A673 (cell line): ENCODE measurements around the gene SRPK1. TPM values are rescaled to one million over a fixed set of nuclear protein-coding genes. Genes with fewer than 3 reads are reported as not detected.

ENCODE experiments used
- BruUV-seq: library from RNA; stranded (reverse); fragments of 400-500 nt; replicated peaks from 2 replicates; lab custom pipeline; 2021; lab: Mats Ljungman, UMichigan
- CTCF ChIA-PET: fragments of 300-600 bp; sonication (Branson Sonifier 250); formaldehyde crosslinking; loops from one replicate; lab custom pipeline; 2022; ENCODE audit warnings: antibody characterized with exemption; lab: Charles Lee
- POLR2A ChIA-PET: fragments of 300-600 bp; sonication (Branson Sonifier 250); formaldehyde crosslinking; loops from one replicate; lab custom pipeline; 2022; ENCODE audit warnings: antibody characterized with exemption; ENCODE audit not compliant: low non-redundant PET; lab: Charles Lee
- DNase-seq: peaks from one replicate; pipeline ENCODE4 v3.0.0-alpha.2; 2015; ENCODE audit warnings: low spot score
- H3K27ac ChIP-seq: fragments of 200-600 bp; sonication (generic); 2 replicates; pipeline ENCODE4 v1.5.1; 2016; ENCODE audit warnings: mixed run types, low read depth, mild to moderate bottlenecking, mixed read lengths, antibody characterized with exemption, low read length; ENCODE audit not compliant: poor library complexity, severe bottlenecking
- H3K27me3 ChIP-seq: fragments of 200-600 bp; sonication (generic); replicated peaks from 2 replicates; pipeline ENCODE4 v1.6.1; 2017; ENCODE audit warnings: mixed run types, low read depth, mild to moderate bottlenecking, mixed read lengths, antibody characterized with exemption, low read length; ENCODE audit not compliant: insufficient read depth, poor library complexity
- H3K36me3 ChIP-seq: fragments of 200-600 bp; sonication (generic); 2 replicates; pipeline ENCODE4 v1.6.1; 2016; ENCODE audit warnings: mixed run types, mild to moderate bottlenecking, mixed read lengths, antibody characterized with exemption, low read length; ENCODE audit not compliant: insufficient read depth, poor library complexity, severe bottlenecking
- H3K4me1 ChIP-seq: fragments of 200-600 bp; sonication (generic); 2 replicates; pipeline ENCODE4 v1.6.1; 2017; ENCODE audit warnings: mixed run types, mild to moderate bottlenecking, mixed read lengths, antibody characterized with exemption, low read length; ENCODE audit not compliant: insufficient read depth, poor library complexity, severe bottlenecking
- H3K4me3 ChIP-seq: fragments of 200-600 bp; sonication (generic); 2 replicates; pipeline ENCODE4 v1.5.1; 2016; ENCODE audit warnings: low read depth, mixed run types, mild to moderate bottlenecking, mixed read lengths, low read length; ENCODE audit not compliant: poor library complexity, severe bottlenecking
- H3K9me3 ChIP-seq: fragments of 200-600 bp; sonication (generic); 2 replicates; pipeline ENCODE4 v1.6.1; 2016; ENCODE audit warnings: mixed run types, low read depth, mild to moderate bottlenecking, mixed read lengths, antibody characterized with exemption, low read length; ENCODE audit not compliant: poor library complexity, severe bottlenecking
- CTCF ChIP-seq: fragments of 300-800, 200-600 bp; sonication (generic); conservative IDR thresholded peaks from 2 replicates; pipeline ENCODE4 v1.5.1; 2017; ENCODE audit warnings: low read depth, mild to moderate bottlenecking, antibody characterized with exemption, low read length, moderate library complexity, mixed read lengths
- EZH2 ChIP-seq: fragments of 200-600 bp; sonication (generic); IDR thresholded peaks from 2 replicates; pipeline ENCODE4 v1.6.1; 2017; ENCODE audit warnings: borderline replicate concordance, low read depth, mild to moderate bottlenecking, mixed read lengths, antibody characterized with exemption, low read length; ENCODE audit not compliant: poor library complexity, severe bottlenecking
- intact Hi-C: fragments of 100-400 bp; cut with micrococcal nuclease; formaldehyde crosslinking; loops from one replicate; pipeline ENCODE4 v1.10.0; 2022; ENCODE audit not compliant: unreplicated experiment
- total RNA-seq: library from RNA; stranded (reverse); gene quantifications from 2 replicates; pipeline ENCODE4 v1.2.3, GENCODE V29; 2021

Gene SRPK1
- total RNA-seq, 1 experiment from 2014 or later, result 104 TPM

- TF ChIP-seq CTCF, result no peak
- TF ChIP-seq EZH2, result no peak
- H3K27me3 ChIP-seq, result no peaks in the 10 kb centered on the region
- H3K27ac ChIP-seq, result no peak overlapping the region
- no peaks in the 10 kb centered on the region for H3K4me1 ChIP-seq
- no peaks in the 10 kb centered on the region for H3K36me3 ChIP-seq
- H3K4me3 ChIP-seq, result no peak overlapping the region
- BruUV-seq, result no TSS peak
- no peak for DNase-seq
- intact Hi-C loops, result no loop called here
- ChIA-PET CTCF (interaction anchor here (0.6 kb wide), 1 partner anchor 135 kb away, joined by 4 read pairs; no protein-coding TSS in a partner anchor), POLR2A (no interaction called here)
- H3K9me3 ChIP-seq, result no peaks in the 10 kb centered on the region
Observed at GRCh38 chr6:35796236-35796635, 124.7 kb downstream of the SRPK1 start.

DNA sequence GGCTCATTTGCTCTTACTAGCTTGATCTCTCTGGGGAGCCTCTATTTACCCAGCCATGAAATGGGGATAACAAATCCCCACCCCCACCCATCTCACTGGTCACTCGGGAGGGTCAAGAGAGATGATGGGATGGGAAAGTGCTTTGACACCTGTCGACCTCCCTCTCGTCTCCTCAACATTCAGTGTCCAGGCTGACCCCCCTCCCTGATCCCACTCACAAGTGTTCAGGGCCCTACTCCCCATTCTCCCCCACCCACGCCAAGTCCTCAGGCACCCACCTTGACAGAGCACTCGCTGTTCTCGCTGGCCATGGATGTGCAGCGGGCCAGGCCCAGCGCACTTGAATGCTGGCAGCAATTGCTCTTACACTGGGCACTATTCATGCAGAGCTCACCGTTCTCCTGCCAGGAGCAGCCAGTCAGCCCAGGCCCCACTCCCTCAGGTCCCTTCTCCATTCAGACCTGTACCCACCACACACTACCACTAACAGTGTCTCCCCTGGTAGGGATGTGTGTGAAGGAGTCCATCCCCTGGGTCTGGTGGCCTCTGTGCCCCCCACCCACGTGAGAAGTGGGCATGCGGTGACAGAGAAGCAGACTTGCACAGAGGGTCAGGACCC is 125.3 kb downstream of the SRPK1 start:
- TF ChIP-seq EZH2 (no peak), CTCF (no peak)
- no peaks in the 10 kb centered on the region for H3K27me3 ChIP-seq

DNA sequence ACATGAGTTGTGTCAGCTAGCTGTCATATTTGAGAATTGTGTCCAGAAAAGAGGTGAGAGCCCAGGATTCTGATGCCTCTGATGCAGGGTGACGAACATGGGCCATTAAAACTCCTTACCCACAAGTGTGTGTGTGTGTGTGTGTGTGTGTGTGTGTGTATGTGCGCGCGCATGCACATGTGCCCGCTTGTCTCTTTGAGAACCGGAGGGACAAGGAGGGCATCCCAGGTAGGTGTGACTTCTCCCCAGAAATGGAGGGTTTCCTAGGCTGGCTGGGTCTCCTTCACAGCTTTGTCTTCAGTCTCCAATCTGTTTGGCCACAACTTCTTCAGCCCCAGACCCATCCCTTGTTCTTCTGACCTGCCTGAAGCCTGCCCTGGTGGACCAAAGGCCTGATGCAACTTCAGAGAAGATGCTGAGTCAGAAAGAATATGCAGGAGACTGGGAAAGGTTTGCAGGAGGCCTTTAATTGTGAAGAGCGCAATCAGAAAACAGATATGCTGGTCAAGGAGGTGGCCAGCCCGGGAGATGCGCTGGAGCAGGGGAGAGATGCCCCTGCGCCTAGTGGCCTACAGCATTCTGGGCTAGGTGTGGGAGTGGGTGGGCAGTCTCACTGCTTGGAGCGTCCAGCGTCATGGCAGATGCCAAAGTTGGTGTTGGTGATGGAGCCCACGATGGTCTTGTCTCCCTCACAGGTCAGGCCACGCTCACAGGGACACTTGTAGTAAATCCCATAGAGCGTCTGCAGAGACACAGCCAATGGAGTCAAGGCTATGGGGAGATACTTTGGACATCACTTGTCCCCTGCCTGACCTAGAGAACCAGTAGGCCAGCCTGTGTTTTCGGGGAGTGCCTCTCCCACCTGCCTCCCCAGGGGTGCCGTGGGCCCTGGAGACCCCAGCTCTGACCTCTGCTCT is 126.1 kb downstream of the SRPK1 start:
- ChIA-PET CTCF (no interaction called here), POLR2A (interaction anchor here (0.6 kb wide), 1 partner anchor 379 kb away, joined by 3 read pairs; no protein-coding TSS in a partner anchor)
- intact Hi-C loops, result no loop called here
- Histone ChIP-seq H3K4me1 (no peaks in the 10 kb centered on the region), H3K27ac (no peak overlapping the region), H3K27me3 (no peaks in the 10 kb centered on the region), H3K4me3 (no peak overlapping the region), H3K9me3 (no peaks in the 10 kb centered on the region), H3K36me3 (no peaks in the 10 kb centered on the region)
- TF ChIP-seq EZH2 (no peak), CTCF (no peak)
- no peak for DNase-seq
- BruUV-seq, result no TSS peak

More for the DNA sequence above, 125.3 kb downstream of the SRPK1 start:
- H3K27ac ChIP-seq, result no peak overlapping the region
- DNase-seq, result no peak
- no peaks in the 10 kb centered on the region for H3K9me3 ChIP-seq
- ChIA-PET CTCF (no interaction called here), POLR2A (no interaction called here)
- H3K4me1 ChIP-seq, result no peaks in the 10 kb centered on the region
- no peak overlapping the region for H3K4me3 ChIP-seq
- BruUV-seq, result no TSS peak
- intact Hi-C loops, result no loop called here
- H3K36me3 ChIP-seq, result no peaks in the 10 kb centered on the region
